Keratinocyte (primary cell): ENCODE measurements around the gene PHOX2A. TPM values are rescaled to one million over a fixed set of nuclear protein-coding genes. Genes with fewer than 3 reads are reported as not detected.

Source experiments
- DNase-seq: peaks from one replicate; pipeline ENCODE4 v3.0.0-alpha.2; 2011; ENCODE audit warnings: low read depth, missing footprints, low spot score
- FAIRE-seq: peaks from 2 replicates; lab custom pipeline; 2011; peaks lifted over from hg19 to GRCh38; lab: Jason Lieb, UNC
- H2AFZ ChIP-seq: 2 replicates; pipeline ENCODE4 v1.6.0; 2012; ENCODE audit warnings: low read length, control low read depth, inconsistent platforms; ENCODE audit not compliant: control insufficient read depth
- H3K27ac ChIP-seq: 2 replicates; pipeline ENCODE4 v1.5.1; 2011; ENCODE audit warnings: low read length; ENCODE audit not compliant: control insufficient read depth, insufficient read depth
- H3K27me3 ChIP-seq: 3 replicates; pipeline ENCODE4 v1.6.0; 2011; ENCODE audit warnings: low read length; ENCODE audit not compliant: control insufficient read depth, insufficient read depth; ENCODE audit errors: extremely low read depth
- H3K36me3 ChIP-seq, 2 experiments: 2 replicates in 1 of 2; 3 replicates in 1 of 2; pipeline ENCODE4 v1.5.1; 2011; ENCODE audit warnings: low read length in 2 of 2, mild to moderate bottlenecking in 1 of 2; ENCODE audit not compliant: control insufficient read depth in 2 of 2, insufficient read depth in 2 of 2; ENCODE audit errors: extremely low read depth in 1 of 2
- H3K4me1 ChIP-seq: 3 replicates; pipeline ENCODE4 v1.5.1; 2011; ENCODE audit warnings: low read length; ENCODE audit not compliant: control insufficient read depth, insufficient read depth; ENCODE audit errors: extremely low read depth
- H3K4me2 ChIP-seq: 3 replicates; pipeline ENCODE4 v1.6.0; 2011; ENCODE audit warnings: low read depth, low read length; ENCODE audit not compliant: control insufficient read depth, insufficient read depth; ENCODE audit errors: extremely low read depth
- H3K4me3 ChIP-seq, 3 experiments: fragments of 200-600 bp in 1 of 3; sonication (generic) in 1 of 3; 2 replicates in 2 of 3; 3 replicates in 1 of 3; pipeline ENCODE4 v1.5.1; 2011 to 2016; ENCODE audit warnings: low read length in 3 of 3, mild to moderate bottlenecking in 3 of 3, control low read depth in 2 of 3, inconsistent platforms in 1 of 3, low read depth in 1 of 3, mixed read lengths in 1 of 3, mixed run types in 1 of 3, moderate library complexity in 1 of 3; ENCODE audit not compliant: control insufficient read depth in 2 of 3, insufficient read depth in 2 of 3; ENCODE audit errors: extremely low read depth in 1 of 3
- H3K79me2 ChIP-seq: 2 replicates; pipeline ENCODE4 v1.6.0; 2012; ENCODE audit warnings: low read length; ENCODE audit not compliant: control insufficient read depth, insufficient read depth
- H3K9ac ChIP-seq: 3 replicates; pipeline ENCODE4 v1.6.0; 2011; ENCODE audit warnings: low read length; ENCODE audit not compliant: control insufficient read depth, insufficient read depth; ENCODE audit errors: extremely low read depth
- H3K9me1 ChIP-seq: 3 replicates; pipeline ENCODE4 v1.6.0; 2011; ENCODE audit warnings: low read length; ENCODE audit not compliant: control insufficient read depth, insufficient read depth; ENCODE audit errors: extremely low read depth
- H3K9me3 ChIP-seq: 2 replicates; pipeline ENCODE4 v1.5.1; 2012; ENCODE audit warnings: low read depth, low read length; ENCODE audit not compliant: control insufficient read depth
- H4K20me1 ChIP-seq: 3 replicates; pipeline ENCODE4 v1.6.0; 2011; ENCODE audit warnings: low read length; ENCODE audit not compliant: control insufficient read depth, insufficient read depth; ENCODE audit errors: extremely low read depth
- EZH2 ChIP-seq: IDR thresholded peaks from one replicate; pipeline ENCODE4 v1.6.1; 2012; ENCODE audit warnings: inconsistent platforms, mild to moderate bottlenecking, low read length, moderate library complexity
- dilution Hi-C: fragments of 300-500 bp; cut with MboI; formaldehyde crosslinking; loops from one replicate; pipeline ENCODE4 v1.7.0; 2020; ENCODE audit warnings: low sequenced_read_pairs; ENCODE audit not compliant: extremely low pct_ligation_motif_present
- polyA minus RNA-seq, 3 experiments: library from RNA; depleted of rRNA, polyadenylated mRNA; stranded (reverse); fragments of >200 nt; gene quantifications; 1 replicate in 1 of 3; 2 replicates in 1 of 3; 3 replicates in 1 of 3; pipeline ENCODE4 v1.2.3, GENCODE V29; 2011
- polyA plus RNA-seq, 5 experiments: library from polyadenylated mRNA; depleted of rRNA in 3 of 5; stranded (reverse) in 3 of 5; stranded (forward) in 1 of 5; unstranded in 1 of 5; fragments of >200 nt; gene quantifications; 1 replicate in 1 of 5; 2 replicates in 3 of 5; 3 replicates in 1 of 5; pipeline versions ENCODE4 v1.2.1 to v1.2.3, GENCODE V29; 2011 to 2012; ENCODE audit warnings: missing spikeins in 2 of 5, low read depth in 1 of 5, low replicate concordance in 1 of 5
- TF ChIP-seq, protein P1 (sequence below), 3 experiments: IDR thresholded peaks in 1 of 3; conservative IDR thresholded peaks in 1 of 3; optimal IDR thresholded peaks in 1 of 3; 2 replicates in 2 of 3; 3 replicates in 1 of 3; pipeline versions ENCODE3 to v1.5.1; 2011; ENCODE audit warnings: low read length in 3 of 3, mild to moderate bottlenecking in 3 of 3, moderate library complexity in 2 of 3, control low read depth in 1 of 3, inconsistent platforms in 1 of 3; ENCODE audit not compliant: insufficient read depth in 2 of 3; ENCODE audit errors: extremely low read depth in 1 of 3

PHOX2A gene
- polyA plus RNA-seq, result not detected in 3 replicates
- not detected for polyA plus RNA-seq (2011; ENCODE audit: low read depth)
- polyA plus RNA-seq (2011; cell fraction: cytosol; rRNA removed), result not detected in 2 replicates
- polyA plus RNA-seq (2011; cell fraction: nucleus; rRNA removed), result not detected in 2 replicates
- polyA plus RNA-seq (2012; ENCODE audit: low replicate concordance), result not detected in 2 replicates
- polyA minus RNA-seq, result not detected in 3 replicates
- not detected for polyA minus RNA-seq (2011; cell fraction: cytosol; rRNA and poly(A)+ RNA removed)
- not detected in 2 replicates for polyA minus RNA-seq (2011; cell fraction: nucleus; rRNA and poly(A)+ RNA removed)

DNA sequence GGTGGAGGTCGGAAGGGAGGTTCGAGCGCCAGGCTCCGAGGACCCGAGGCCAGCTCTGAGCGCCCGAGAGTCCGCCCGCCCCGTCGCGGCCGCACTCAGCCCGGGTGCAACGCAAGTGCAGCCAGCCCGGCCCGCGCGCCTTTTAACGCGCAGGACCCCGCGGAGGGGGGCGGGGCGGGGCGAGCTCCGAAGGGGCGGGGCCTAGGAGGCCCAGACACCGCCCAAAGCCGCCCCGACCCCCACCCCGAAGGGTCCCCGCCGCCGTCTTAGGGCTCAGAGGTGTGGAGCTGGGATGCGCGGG, at the start of gene PHOX2A:
PHOX2A (minus strand) TSS at position 117 of the 301 bp plus-strand sequence. CDS start 172 bp downstream, outside the sequence.
- Histone ChIP-seq H4K20me1 (no peaks in the 10 kb centered on the region), H3K4me1 (peaks cover 4% of the 10 kb centered on the region), H3K79me2 (no peaks in the 10 kb centered on the region), H2AFZ (no peak within 1 kb of the TSS), H3K4me3 (no peak within 1 kb of the TSS), H3K9me3 (no peaks in the 10 kb centered on the region), H3K27me3 (peaks cover 68% of the 10 kb centered on the region), H3K36me3 (no peaks in the 10 kb centered on the region), H3K9me1 (no peaks in the 10 kb centered on the region), H3K9ac (no peak within 1 kb of the TSS), H3K27ac (no peak within 1 kb of the TSS), H3K4me2 (no peak within 1 kb of the TSS)
- DNase-seq (no peak), FAIRE-seq (no peak)
- TF ChIP-seq, protein P1, sequence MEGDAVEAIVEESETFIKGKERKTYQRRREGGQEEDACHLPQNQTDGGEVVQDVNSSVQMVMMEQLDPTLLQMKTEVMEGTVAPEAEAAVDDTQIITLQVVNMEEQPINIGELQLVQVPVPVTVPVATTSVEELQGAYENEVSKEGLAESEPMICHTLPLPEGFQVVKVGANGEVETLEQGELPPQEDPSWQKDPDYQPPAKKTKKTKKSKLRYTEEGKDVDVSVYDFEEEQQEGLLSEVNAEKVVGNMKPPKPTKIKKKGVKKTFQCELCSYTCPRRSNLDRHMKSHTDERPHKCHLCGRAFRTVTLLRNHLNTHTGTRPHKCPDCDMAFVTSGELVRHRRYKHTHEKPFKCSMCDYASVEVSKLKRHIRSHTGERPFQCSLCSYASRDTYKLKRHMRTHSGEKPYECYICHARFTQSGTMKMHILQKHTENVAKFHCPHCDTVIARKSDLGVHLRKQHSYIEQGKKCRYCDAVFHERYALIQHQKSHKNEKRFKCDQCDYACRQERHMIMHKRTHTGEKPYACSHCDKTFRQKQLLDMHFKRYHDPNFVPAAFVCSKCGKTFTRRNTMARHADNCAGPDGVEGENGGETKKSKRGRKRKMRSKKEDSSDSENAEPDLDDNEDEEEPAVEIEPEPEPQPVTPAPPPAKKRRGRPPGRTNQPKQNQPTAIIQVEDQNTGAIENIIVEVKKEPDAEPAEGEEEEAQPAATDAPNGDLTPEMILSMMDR (optimal IDR thresholded peaks at IDR 0.05 in 1 of 3, IDR thresholded peaks at IDR 0.05 in 1 of 3, conservative IDR thresholded peaks at IDR 0.05 in 1 of 3; ENCODE audit: extremely low read depth in 1 of 3, insufficient read depth in 2 of 3, low read length in 3 of 3), result no peak
- TF ChIP-seq EZH2, result no peak
- dilution Hi-C loops, result no loop called here

DNA sequence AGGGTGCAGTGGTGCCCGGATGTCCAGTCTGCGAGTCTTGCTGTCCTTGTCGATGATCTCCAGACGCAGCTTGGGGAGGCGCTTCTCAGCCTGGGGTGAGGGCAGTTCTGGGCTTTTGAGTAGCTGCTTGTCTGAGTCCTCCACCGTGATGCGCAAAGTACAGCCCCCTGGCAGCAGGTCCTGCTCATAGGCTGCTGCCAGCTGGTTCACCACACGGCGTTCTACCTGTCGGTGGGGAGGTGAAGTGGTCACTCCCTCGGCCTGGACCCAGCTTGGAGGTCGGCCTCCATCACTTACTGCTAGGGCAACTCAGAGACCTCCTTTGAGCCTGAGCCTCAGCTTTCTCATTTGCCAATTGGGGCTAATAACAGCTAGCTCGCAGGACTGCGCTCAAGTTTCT, 49.4 kb upstream of the PHOX2A start:
- Histone ChIP-seq H4K20me1 (no peaks in the 10 kb centered on the region), H3K36me3 (peaks cover 8 to 9% of the 10 kb centered on the region in 2 experiments), H2AFZ (no peak overlapping the region), H3K4me1 (no peaks in the 10 kb centered on the region), H3K79me2 (no peaks in the 10 kb centered on the region), H3K9me3 (no peaks in the 10 kb centered on the region), H3K4me3 (no peak overlapping the region), H3K27ac (no peak overlapping the region), H3K9me1 (no peaks in the 10 kb centered on the region), H3K9ac (no peak overlapping the region), H3K4me2 (no peak overlapping the region), H3K27me3 (no peaks in the 10 kb centered on the region)
- dilution Hi-C loops, result no loop called here
- DNase-seq (no peak), FAIRE-seq (no peak)
- no peak for TF ChIP-seq EZH2
- TF ChIP-seq, protein P1 (optimal IDR thresholded peaks at IDR 0.05 in 1 of 3, IDR thresholded peaks at IDR 0.05 in 1 of 3, conservative IDR thresholded peaks at IDR 0.05 in 1 of 3; ENCODE audit: extremely low read depth in 1 of 3, insufficient read depth in 2 of 3, low read length in 3 of 3), result no peak
